HG03460 (cell line): ENCODE data around the gene HTR3B.

ENCODE experiments used
- ATAC-seq: cut with Tn5 transposase; IDR thresholded peaks from one replicate; pipeline ENCODE4 v1.9.1; 2021; ENCODE audit not compliant: unreplicated experiment

The HTR3B gene

DNA sequence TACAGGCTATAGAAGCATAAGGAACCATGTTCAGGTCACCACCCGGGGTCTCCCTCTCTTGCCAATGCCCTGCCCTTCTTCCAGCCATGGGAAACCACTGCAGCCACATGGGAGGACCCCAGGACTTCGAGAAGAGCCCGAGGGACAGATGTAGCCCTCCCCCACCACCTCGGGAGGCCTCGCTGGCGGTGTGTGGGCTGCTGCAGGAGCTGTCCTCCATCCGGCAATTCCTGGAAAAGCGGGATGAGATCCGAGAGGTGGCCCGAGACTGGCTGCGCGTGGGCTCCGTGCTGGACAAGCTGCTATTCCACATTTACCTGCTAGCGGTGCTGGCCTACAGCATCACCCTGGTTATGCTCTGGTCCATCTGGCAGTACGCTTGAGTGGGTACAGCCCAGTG, 84.8 kb downstream of the HTR3B start:
- ATAC-seq, result no peak

GRCh38 chr11:113989916-113990315, 85.3 kb downstream of the HTR3B start:
- ATAC-seq, result no peak

DNA sequence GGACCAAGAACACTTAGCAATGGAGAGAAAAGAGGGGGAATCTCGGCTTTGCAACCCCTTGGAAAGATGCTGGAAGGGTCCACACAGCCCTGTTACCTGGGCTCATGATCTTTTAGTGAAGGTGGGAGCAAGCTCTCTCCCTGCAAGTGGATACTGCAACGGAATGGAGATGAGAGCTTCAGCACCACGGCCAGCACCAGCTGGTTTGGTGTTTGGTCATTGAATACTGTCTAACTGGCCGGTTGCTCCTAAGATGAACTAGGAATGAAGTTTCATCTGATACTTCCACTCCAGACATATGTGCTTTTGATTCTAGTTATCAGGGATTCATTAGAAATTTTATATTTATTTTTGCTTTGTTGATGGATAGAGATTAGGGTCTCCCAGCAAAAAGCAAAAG, 86.6 kb downstream of the HTR3B start:
- no peak for ATAC-seq

DNA sequence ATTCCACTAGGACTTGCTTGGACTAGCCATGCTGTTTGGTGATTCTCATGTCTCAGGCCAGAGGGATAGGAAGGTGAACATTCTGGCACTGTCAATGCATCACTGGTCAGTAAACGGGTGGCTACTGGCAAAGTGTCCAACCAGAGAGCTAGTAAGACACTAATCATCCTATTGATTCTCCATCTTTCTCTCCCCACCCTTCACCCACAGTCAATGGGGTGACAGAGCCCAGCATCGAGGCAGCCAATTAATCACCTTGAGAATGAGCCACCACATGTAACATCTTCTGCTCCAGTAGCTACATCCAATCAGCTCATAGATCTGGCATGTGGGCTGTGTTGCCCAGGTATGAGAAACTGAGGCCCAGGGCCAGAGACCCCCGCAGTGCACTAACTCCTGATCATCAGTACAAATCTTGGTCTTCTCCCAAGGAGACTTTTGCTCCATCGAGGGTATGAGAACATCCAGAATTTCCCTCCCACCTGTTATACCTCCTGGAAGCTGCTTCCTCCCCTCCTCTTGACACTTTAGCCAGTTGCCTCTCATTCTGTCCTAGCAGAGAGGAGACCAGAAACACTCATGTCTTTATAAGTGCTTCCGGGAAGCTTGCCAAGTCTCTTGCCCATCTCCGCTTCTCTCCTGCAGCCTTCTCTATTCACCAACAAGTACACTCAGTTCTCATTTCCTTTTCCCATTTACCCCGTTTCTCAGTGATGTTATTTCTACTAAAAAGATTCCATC, 87.3 kb downstream of the HTR3B start:
- no peak for ATAC-seq

DNA sequence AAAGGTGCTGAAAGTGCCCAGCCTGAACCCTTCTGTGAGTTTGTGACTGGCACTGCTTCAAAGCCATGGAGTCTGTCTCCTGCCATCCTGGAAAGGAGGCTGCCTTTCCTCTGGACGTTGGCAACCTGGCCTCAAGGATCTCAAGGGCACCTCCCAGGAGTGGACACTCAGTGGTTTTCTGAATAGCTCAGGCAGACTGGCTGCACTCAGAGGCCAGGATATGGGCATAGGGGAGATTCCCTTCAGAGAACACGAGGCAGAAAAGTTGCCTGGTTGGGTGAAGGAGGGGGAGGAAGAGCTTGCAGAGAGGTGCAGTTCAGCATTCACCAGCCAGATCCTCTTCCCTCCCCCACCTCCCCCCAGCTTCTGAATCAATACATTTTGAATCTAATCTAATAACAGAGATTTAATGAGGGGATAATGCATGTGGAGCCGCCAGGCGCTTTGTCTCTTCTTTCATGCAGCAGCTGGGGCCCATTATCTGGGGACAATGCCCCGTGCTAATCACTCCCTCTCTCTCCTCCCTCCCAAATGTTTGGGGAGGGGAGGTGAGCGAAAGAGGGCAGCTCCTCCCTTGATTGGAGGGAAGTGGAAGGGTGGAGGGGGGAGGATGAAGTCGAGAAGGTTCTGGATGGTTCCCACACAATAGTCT, 88.0 kb downstream of the HTR3B start:
- no peak for ATAC-seq

- no peak for ATAC-seq
These were observed 89.7 kb downstream of the HTR3B start for GRCh38 chr11:113994077-113994954.
